Spleen (tissue), 3 donors: ENCODE measurements around the gene RFTN1.

ENCODE experiments used
- POLR2A ChIP-seq, 3 donors: fragments of 450-650 bp; IDR thresholded peaks; one replicate each; pipeline ENCODE4 v1.5.1; 2017; ENCODE audit warnings: antibody characterized with exemption in 3 of 3, mild to moderate bottlenecking in 1 of 3
- POLR2AphosphoS5 ChIP-seq, 3 donors: sonication (generic); formaldehyde crosslinking; IDR thresholded peaks; one replicate each; pipeline ENCODE4 v1.5.1; 2017; ENCODE audit warnings: antibody characterized with exemption in 3 of 3

- TF ChIP-seq POLR2AphosphoS5 (IDR thresholded peaks at IDR 0.05) (no peak), POLR2A (IDR thresholded peaks at IDR 0.05) (no peak)
Observed at GRCh38 chr3:16317561-16317945, 195.9 kb downstream of the RFTN1 start.
